Activated CD8-positive, alpha-beta T cell treated with anti-CD3 and anti-CD28 coated beads for 36 hours (primary cell): ENCODE measurements around the gene ANKRD40. TPM values are rescaled to one million over a fixed set of nuclear protein-coding genes. Genes with fewer than 3 reads are reported as not detected.

Experiments used
- ATAC-seq: fragments of 200-7000 bp; cut with Tn5 transposase; one replicate; pipeline ENCODE4 v1.10.0; 2021; ENCODE audit warnings: mild to moderate bottlenecking, moderate library complexity
- CTCF ChIA-PET: fragments of 350-600 bp; sonication (Branson Sonifier 250); formaldehyde crosslinking; loops from one replicate; lab custom pipeline; 2021; ENCODE audit warnings: antibody characterized with exemption; lab: Charles Lee
- POLR2A ChIA-PET: fragments of 350-600 bp; sonication (Branson Sonifier 250); formaldehyde crosslinking; loops from one replicate; lab custom pipeline; 2021; ENCODE audit warnings: antibody characterized with exemption; lab: Charles Lee
- DNase-seq: peaks from one replicate; pipeline ENCODE4 v3.0.0-alpha.2; 2020
- H3K27ac Mint-ChIP-seq: one replicate; pipeline ENCODE4 v1.8.0; 2021; ENCODE audit warnings: mild to moderate bottlenecking, mixed read lengths
- H3K27me3 Mint-ChIP-seq: one replicate; pipeline ENCODE4 v1.8.0; 2021; ENCODE audit warnings: mixed read lengths
- H3K36me3 Mint-ChIP-seq: one replicate; pipeline ENCODE4 v1.8.0; 2021; ENCODE audit warnings: low read depth, mixed read lengths
- H3K4me1 Mint-ChIP-seq: one replicate; pipeline ENCODE4 v1.8.0; 2021; ENCODE audit warnings: low read depth, mixed read lengths
- H3K4me3 Mint-ChIP-seq: one replicate; pipeline ENCODE4 v1.8.0; 2021; ENCODE audit warnings: mild to moderate bottlenecking, moderate library complexity, mixed read lengths
- H3K9me3 Mint-ChIP-seq: one replicate; pipeline ENCODE4 v1.8.0; 2021; ENCODE audit warnings: mixed read lengths
- intact Hi-C: fragments of 100-400 bp; cut with micrococcal nuclease; formaldehyde crosslinking; loops from one replicate; pipeline ENCODE4 v1.10.0; 2022
- total RNA-seq, 2 experiments: library from RNA; stranded (reverse); gene quantifications; one replicate each; pipeline ENCODE4 v1.2.3, GENCODE V29; 2021
- TF ChIP-seq, protein P1 (sequence below): fragments of 200-600 bp; IDR thresholded peaks from one replicate; pipeline ENCODE4 v1.8.0; 2022; ENCODE audit warnings: antibody characterized with exemption, mild to moderate bottlenecking

ANKRD40 gene
- total RNA-seq, 2 experiments from 2014 or later = 26.3 to 27.3 TPM

DNA sequence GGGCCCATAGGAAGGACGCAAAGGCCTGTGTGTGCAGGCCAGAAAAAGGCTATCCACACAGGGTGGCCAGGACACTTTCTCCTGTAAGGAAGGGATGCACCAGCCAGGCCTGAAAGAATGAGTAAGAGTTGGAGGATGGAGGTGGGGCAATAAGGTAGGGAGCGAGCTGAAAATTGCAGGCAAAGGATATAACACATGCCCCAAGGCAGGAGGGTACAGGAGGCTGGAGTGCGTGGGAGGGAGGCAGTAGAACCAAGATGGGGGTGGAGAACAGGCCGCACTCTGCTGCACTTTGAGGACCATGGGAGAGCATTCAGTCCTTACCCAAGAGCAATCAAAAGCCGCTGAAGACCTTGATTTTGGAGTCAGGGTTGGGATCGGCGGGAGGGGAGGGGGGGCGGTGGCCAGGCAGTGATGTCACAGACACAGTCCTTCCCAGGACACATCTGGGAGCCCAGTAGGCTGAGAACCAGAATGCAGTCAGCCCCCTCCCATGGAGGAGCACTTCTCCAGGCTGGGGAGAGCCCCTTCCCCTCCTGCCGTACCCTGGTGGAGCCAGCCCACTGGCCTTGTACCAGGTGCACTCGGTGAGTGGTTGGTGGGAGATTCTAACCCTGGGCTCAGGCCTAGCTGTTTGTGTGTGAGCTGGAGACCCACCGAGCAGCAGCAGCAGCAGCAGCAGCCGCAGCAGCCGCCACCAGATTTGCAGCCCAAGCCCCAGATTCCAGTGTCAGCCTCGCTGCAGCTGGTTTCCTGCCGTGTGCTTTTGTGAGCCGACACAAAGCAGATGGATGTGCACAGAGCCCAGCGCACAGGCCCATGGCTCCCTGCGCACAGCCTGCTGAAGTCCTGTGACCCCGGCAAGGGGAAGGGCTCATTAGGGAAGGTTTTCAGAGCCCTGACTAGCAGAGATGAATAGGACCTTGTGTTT is 17.5 kb downstream of the ANKRD40 start:
- ChIA-PET POLR2A (no interaction called here), CTCF (no interaction called here)
- H3K4me3 Mint-ChIP-seq = no peak overlapping the region
- no peaks in the 10 kb centered on the region for H3K4me1 Mint-ChIP-seq
- ATAC-seq = no peak
- H3K27ac Mint-ChIP-seq = no peak overlapping the region
- H3K27me3 Mint-ChIP-seq = no peaks in the 10 kb centered on the region
- DNase-seq = no peak
- H3K36me3 Mint-ChIP-seq = peaks cover 9% of the 10 kb centered on the region
- no peaks in the 10 kb centered on the region for H3K9me3 Mint-ChIP-seq
- TF ChIP-seq, protein P1, sequence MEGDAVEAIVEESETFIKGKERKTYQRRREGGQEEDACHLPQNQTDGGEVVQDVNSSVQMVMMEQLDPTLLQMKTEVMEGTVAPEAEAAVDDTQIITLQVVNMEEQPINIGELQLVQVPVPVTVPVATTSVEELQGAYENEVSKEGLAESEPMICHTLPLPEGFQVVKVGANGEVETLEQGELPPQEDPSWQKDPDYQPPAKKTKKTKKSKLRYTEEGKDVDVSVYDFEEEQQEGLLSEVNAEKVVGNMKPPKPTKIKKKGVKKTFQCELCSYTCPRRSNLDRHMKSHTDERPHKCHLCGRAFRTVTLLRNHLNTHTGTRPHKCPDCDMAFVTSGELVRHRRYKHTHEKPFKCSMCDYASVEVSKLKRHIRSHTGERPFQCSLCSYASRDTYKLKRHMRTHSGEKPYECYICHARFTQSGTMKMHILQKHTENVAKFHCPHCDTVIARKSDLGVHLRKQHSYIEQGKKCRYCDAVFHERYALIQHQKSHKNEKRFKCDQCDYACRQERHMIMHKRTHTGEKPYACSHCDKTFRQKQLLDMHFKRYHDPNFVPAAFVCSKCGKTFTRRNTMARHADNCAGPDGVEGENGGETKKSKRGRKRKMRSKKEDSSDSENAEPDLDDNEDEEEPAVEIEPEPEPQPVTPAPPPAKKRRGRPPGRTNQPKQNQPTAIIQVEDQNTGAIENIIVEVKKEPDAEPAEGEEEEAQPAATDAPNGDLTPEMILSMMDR = no peak
- intact Hi-C loops = loop anchor here (10.0 kb wide), 1 partner anchor 145 kb away; the partner anchor contains the start of gene SPATA20

DNA sequence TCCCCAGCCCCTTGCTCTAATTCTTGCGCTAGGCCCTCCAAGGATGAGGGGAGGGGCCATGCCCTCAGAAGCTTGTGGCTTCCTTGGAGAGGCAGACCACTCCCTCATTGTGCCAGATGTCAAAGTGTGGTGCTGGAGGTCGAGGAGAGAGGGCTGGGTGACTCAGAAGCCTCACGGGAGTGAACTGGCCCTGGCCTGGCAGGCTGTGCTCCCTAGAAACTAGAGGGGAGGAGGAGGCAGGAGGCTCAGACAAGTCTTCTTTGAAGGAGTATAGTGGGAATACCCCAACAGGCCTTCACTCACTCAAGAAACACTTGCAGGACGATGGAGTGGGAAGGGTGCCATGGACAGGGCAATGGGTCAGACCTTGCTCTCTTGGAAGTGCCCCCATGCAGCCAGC is 18.5 kb downstream of the ANKRD40 start:
- POLR2A ChIA-PET = no interaction called here
- H3K9me3 Mint-ChIP-seq = no peaks in the 10 kb centered on the region
- no peaks in the 10 kb centered on the region for H3K4me1 Mint-ChIP-seq
- H3K36me3 Mint-ChIP-seq = peaks cover 5% of the 10 kb centered on the region
- H3K27ac Mint-ChIP-seq = no peak overlapping the region
- no peak for ATAC-seq
- H3K4me3 Mint-ChIP-seq = no peak overlapping the region
- H3K27me3 Mint-ChIP-seq = no peaks in the 10 kb centered on the region
- CTCF ChIA-PET = no interaction called here
- intact Hi-C loops = no loop called here
- DNase-seq = no peak
- TF ChIP-seq, protein P1 = no peak

DNA sequence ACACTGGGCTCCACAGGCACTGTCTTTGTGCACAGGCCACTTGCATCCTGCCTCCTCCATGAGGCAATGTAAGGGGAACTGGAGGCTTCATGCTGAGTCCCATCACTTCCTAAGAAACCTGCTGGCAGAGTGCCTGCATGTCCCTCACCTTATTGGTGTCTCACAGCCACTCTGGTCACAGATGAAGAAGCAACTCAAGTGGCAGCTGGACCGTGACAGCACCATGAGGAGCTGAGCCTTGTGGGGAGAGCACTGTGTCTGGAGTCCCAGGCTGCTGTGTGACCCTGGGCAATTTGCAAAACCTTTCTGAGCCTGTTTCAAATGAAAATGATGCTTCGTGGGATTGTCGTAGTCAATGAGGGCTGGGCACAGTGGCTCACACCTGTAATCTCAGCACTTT is 19.5 kb downstream of the ANKRD40 start:
- H3K4me1 Mint-ChIP-seq = no peaks in the 10 kb centered on the region
- no peaks in the 10 kb centered on the region for H3K9me3 Mint-ChIP-seq
- intact Hi-C loops = no loop called here
- ChIA-PET CTCF (no interaction called here), POLR2A (no interaction called here)
- no peak for ATAC-seq
- H3K27me3 Mint-ChIP-seq = no peaks in the 10 kb centered on the region
- DNase-seq = no peak
- no peak overlapping the region for H3K27ac Mint-ChIP-seq
- no peak overlapping the region for H3K4me3 Mint-ChIP-seq
- TF ChIP-seq, protein P1 = no peak
- peaks cover 3% of the 10 kb centered on the region for H3K36me3 Mint-ChIP-seq

DNA sequence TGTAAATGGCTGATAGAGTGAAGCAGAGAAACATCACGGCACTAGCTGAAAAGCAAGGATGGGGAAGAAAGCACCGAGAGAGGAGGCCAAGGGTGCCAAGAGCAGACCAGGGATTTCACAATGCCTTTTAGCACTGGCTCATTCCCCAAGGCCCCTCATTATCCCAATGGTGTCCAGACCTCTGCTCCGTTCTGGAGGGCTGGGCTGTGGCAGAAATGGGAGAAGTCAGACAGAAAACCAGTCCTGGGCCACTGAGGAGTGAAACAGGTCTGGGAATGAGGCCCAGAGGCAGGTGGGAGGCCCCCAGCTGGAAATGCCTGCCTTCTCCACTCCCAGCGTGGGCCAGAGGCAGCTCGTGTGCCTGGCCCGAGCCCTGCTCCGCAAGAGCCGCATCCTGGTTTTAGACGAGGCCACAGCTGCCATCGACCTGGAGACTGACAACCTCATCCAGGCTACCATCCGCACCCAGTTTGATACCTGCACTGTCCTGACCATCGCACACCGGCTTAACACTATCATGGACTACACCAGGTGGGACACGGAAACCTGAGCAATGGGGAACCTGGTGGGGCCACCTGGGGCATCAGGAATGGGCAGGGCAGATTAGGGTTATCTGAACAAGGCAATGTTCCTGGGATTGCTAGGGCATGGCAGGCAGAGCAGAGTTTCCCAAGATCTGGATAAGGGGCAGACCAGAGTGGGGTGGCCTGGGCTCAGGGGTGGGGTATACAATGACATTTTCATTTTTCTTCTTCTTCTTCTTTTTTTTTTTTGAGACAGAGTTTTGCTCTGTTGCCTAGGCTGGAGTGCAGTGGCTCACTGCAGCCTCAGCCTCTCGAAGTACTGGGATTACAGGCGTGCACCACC is 20.3 kb downstream of the ANKRD40 start:
- Mint-ChIP-seq H3K36me3 (no peaks in the 10 kb centered on the region), H3K4me3 (no peak overlapping the region), H3K4me1 (no peaks in the 10 kb centered on the region), H3K27me3 (no peaks in the 10 kb centered on the region), H3K9me3 (no peaks in the 10 kb centered on the region), H3K27ac (no peak overlapping the region)
- DNase-seq = no peak
- CTCF ChIA-PET = no interaction called here
- no peak for ATAC-seq
- TF ChIP-seq, protein P1 = no peak
- POLR2A ChIA-PET = no interaction called here
- intact Hi-C loops = no loop called here
